Transverse colon (tissue), 3 donors: ENCODE results near the gene GJD4.

Source experiments
- POLR2A ChIP-seq: fragments of 450-650 bp; IDR thresholded peaks from one replicate; pipeline ENCODE4 v1.6.1; 2016; ENCODE audit warnings: antibody characterized with exemption, mild to moderate bottlenecking, moderate library complexity
- TF ChIP-seq, protein P1 (sequence below), 5 experiments: fragments of 200-600 bp in 3 of 5; fragments of 450-650 bp in 2 of 5; sonication (generic) in 3 of 5; IDR thresholded peaks; 1 replicate in 2 of 5; 2 replicates in 3 of 5; pipeline ENCODE4 v1.5.1; 2016 to 2017; ENCODE audit warnings: antibody characterized with exemption in 5 of 5, inconsistent platforms in 3 of 5, mild to moderate bottlenecking in 2 of 5, moderate library complexity in 1 of 5

DNA sequence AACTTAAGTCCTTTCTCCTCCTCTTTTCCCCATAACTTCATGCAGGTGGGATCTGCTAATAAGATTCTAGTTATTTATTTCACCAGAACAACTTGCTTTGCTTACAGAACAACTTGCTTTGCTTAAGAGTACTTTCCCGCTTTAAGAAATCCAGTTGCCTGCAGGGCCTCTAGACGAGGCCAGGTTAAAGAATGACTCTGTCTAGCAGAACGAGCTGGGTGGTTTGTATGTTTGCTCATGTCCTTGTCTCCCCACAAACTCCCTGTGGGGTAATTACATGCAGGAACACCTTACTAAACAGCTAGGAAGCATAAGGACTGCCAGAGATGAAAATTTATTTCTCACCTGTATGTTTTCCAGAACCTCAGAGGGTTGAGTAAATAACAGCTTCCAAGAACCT lies 45.8 kb downstream of the GJD4 start:
- TF ChIP-seq, protein P1, sequence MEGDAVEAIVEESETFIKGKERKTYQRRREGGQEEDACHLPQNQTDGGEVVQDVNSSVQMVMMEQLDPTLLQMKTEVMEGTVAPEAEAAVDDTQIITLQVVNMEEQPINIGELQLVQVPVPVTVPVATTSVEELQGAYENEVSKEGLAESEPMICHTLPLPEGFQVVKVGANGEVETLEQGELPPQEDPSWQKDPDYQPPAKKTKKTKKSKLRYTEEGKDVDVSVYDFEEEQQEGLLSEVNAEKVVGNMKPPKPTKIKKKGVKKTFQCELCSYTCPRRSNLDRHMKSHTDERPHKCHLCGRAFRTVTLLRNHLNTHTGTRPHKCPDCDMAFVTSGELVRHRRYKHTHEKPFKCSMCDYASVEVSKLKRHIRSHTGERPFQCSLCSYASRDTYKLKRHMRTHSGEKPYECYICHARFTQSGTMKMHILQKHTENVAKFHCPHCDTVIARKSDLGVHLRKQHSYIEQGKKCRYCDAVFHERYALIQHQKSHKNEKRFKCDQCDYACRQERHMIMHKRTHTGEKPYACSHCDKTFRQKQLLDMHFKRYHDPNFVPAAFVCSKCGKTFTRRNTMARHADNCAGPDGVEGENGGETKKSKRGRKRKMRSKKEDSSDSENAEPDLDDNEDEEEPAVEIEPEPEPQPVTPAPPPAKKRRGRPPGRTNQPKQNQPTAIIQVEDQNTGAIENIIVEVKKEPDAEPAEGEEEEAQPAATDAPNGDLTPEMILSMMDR (IDR thresholded peaks at IDR 0.05), result no peak
- TF ChIP-seq POLR2A, result no peak
